ENCODE measurements around the gene TRIM7. TPM values are rescaled to one million over a fixed set of nuclear protein-coding genes. Genes with fewer than 3 reads are reported as not detected.

TRIM7 gene
- total RNA-seq (2014; rRNA removed; shearing (Covaris generic)), result 46.8 and 54.3 TPM in 2 replicates
- polyA plus RNA-seq (2014; cell fraction: nucleus; rRNA removed), result 52.9 and 66.6 TPM in 2 replicates

DNA sequence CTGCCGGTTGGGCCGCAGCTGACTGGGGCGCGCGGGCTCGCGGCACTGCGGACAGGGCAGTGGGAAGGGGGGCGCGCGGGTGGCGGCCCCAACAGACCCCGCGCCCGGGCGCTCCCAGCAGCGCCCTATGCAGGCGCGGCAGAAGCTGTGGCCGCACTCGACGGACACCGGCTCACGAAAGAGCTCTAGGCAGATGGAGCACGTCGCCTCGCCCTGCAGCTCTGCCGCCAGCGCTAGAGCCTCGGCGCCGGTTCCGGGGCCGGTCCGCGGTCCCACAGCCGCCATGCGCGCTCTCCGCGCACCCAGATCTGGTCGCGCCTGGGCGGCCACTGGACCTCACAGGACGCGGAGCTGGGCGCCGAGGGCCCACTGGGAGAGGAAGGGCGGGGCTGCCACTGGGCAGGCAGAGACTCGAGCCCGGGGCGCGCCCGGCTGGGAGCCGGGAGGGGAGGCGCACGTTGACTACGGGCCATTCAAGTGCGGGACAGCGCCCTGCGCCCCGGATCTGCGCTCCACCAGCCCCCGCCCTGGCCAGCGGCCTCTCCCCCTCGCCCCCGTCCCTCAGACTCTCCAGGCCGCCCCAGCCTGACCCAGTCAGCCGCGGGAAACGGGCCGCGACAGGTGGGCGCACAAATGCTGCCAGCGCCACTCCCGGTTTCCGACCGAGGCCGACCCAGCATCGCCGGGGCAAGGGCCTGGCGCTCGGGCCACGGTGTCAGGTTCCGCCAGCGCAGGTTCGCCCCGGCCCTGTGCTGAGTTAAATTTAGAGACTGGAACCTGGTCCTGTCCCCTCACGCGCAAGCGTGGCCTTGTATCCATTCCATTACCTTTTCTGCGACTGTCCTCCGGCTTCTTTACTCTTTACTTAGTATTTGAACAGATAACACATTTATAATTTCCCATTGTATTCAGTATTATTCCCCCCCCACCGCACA is at the start of gene TRIM7:
TSS of gene TRIM7 (minus strand) at position 371 of the 935 bp plus-strand sequence. CDS start at position 285, 86 bp downstream.
- peak; percentile 74 for DNase-seq (ENCODE audit: extremely low read depth, low read depth)

DNA sequence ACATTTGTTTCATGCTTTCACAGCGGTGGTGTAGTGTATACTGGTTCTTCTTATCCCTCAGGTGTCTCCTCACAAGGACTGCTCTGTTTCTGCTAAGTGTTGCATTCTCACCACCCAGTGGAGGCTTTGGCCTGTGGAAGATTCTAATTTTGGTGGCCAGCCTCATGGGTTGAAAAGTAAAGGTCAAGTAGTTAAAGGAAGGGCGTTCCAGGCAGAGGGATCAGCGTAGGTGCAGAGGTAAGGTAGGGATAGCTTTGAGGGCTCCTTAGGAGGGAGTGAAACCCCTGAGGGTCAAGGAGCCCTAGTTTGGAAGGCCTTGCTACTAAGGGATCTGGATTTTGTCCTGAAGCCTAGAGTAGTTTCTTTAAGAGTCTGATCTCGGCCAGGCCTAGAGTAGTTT is 43.3 kb upstream of the TRIM7 start:
- no peak for DNase-seq (ENCODE audit: extremely low read depth, low read depth)

DNA sequence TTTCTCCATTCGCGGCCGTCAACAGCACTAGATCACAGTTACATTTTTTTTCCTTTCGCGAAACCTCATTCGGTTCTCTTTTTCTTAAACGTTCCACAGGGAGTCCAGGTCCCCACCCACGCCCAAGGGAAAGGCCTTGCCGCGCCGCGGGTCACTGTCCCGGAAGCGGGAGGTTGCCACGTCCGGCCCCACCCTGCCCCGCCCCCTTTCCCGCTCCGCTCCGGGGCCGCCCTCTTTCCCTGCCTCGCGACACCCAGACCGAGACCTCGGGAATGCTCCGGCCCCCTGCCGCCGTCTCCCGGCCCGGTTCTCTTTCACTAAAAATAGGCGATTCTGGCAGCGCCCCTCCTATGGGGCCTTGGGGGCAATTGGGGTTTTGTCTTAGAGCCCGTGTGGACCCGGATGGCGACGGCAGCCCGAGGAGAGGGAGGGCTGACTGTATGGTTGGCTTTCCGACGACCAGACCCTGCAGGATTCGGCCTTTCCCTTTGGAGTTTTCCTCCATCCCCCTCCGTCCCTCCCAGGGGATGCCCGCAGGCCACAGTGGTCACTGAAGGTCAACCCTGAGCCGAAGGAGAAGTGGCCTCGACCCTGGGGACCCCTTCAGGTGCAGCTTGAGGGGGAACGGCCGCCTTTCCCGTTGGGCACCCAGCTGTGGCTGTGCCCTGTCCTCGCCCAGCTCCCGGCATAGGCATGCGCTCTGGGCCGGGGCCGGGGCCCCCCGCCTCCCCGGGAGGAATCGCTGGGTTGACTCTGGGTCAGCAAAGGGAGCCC is 41.5 kb upstream of the TRIM7 start:
- peak; percentile 85 for DNase-seq (ENCODE audit: extremely low read depth, low read depth)

GRCh38 chr5:181245427-181246275 is 40.7 kb upstream of the TRIM7 start:
- DNase-seq (ENCODE audit: extremely low read depth, low read depth), result no peak

DNA sequence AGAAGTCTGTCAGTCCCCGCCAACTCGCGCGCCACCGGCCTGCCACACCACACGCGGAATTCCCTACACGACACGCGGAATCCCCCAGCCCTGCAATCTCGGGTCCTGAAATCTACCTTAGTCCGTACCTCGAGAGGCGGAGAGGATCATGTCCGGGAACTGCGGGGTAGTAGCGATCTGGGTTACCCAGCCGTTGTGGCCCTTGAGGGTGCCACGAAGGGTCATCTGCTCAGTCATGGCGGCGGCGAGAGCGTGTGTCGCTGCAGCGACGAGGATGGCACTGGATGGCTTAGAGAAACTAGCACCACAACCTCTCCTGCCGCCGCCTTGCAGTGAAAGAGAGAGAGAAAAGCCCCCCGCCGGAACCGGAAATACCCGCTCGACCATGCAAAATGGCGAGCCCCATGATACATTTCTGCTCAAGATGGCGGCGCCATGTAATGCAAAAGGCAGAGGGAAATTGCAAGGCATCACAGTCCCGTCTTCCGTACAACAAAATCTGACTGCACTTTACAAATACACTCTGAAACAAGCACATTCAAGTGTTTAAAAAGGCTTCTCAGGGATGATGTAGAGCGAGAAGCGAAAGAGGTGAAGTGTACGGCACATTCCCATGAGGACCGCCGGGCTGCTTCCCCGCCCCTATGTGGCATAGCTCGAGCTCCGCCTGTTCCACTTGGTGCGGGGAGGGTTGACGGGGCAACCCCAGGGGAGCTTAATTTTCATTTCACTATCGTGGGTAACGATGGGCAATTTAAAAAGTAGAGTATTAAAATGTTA is 38.8 kb upstream of the TRIM7 start, which contains the start of gene RACK1:
TSS of gene RACK1 (minus strand) at position 343 of the 780 bp plus-strand sequence. CDS start at position 237, 106 bp downstream.
- peak; percentile 89 for DNase-seq (ENCODE audit: extremely low read depth, low read depth)

DNA sequence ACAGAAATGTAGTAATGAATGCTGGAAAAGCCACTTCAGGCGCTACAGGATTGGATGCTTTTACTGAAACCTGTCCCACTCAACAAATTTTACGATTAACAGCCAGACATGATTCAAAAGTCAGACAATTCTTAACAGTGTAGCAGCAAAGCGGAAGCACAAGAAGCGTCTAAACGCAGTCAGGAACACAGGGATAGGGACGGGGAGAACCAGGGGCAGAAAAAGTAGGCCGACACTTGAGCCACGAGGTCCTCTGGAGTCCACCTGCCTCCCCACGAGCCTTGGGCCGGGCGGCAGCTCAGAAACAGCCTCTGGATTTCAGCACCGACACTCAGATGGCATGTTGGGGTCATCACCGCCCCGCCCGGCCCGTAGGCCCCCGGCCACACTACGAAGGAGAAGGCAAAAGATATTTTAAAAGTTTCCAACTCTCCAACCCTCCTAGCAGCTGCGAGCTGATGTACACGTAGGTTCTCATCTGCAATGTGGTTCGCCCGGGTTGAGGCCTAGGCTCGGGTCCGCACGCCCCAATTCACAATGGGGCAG is 38.1 kb upstream of the TRIM7 start:
- DNase-seq (ENCODE audit: extremely low read depth, low read depth), result no peak

- no peak for DNase-seq (ENCODE audit: extremely low read depth, low read depth)
Observed at GRCh38 chr5:181242031-181242451, 37.0 kb upstream of the TRIM7 start.

DNA sequence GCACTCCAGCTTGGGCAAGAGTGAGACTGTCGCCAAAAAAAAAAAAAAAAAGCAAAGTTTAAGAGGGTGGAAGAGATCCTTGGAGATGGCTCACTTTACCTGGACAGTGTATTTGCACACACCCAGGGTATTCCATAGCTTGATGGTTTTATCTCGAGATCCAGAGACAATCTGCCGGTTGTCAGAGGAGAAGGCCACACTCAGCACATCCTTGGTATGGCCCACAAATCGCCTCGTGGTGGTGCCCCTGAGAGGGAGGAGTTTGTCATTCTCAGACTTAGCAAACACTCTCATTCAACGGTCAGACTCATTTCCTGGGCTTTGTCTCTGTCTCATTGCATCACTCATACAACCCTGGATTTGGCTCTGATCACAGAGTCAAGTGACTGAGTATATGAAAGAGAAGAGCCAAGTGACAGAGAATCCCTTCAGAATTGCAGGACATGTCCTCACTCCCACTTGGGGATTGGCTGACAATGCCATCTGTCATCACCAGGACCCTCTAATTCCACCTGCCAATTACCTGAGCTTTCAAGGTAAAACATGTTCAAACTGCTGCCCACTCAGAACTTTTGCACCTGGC is 36.5 kb upstream of the TRIM7 start:
- DNase-seq (ENCODE audit: extremely low read depth, low read depth), result peak; percentile 79

DNA sequence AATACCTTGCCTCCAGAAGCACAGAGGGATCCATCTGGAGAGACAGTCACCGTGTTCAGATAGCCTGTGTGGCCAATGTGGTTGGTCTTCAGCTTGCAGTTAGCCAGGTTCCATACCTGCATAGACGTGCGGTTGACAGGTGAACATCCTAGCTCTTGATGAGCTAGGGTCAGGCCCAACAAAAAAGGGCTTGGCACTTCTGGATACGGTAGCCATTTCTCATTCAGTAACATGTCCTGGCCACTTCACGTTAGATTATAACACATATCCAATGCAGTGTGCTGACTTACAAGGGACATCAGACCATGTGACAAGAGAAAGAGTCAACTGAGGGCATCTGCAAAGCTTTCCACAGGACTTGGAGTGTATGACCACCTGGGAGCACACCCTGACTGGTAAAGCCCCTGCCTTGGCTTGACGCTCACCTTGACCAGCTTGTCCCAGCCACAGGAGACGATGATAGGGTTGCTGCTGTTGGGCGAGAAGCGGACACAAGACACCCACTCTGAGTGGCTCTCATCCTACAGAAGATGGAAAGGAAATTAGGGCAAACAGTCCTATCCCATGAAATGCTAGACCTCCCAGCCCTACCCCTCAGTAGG is 34.2 kb upstream of the TRIM7 start:
- no peak for DNase-seq (ENCODE audit: extremely low read depth, low read depth)

DNA sequence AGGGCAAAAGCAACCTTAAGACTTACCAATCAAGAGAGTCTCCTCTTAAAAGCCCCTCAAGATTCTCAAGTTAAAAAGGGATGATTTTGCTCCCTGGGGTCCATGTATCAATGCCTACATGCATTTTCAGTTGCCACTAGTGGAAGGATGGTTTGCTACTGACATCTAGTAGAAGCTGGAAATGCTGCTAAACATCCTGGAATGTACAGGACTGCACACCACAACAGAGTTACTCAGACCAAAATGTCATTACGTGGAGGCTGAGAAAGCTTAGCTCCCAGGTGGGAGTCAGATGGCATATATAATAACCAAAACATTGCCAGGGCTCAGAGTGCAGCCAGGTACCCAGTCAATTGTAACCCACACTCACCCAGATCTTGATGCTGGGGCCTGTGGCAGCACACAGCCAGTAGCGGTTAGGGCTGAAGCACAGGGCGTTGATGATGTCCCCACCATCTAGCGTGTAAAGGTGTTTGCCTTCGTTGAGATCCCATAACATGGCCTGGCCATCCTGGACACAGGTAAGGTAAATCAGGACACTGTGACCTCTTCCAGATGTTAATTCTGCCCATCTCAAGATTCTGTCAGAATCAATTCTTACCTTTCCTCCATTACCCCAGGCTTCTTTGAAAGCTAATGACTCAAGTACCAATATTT is 32.9 kb upstream of the TRIM7 start:
- DNase-seq (ENCODE audit: extremely low read depth, low read depth), result no peak

- DNase-seq (ENCODE audit: extremely low read depth, low read depth), result no peak
Observed at GRCh38 chr5:181236954-181237641, 32.1 kb upstream of the TRIM7 start.

DNA sequence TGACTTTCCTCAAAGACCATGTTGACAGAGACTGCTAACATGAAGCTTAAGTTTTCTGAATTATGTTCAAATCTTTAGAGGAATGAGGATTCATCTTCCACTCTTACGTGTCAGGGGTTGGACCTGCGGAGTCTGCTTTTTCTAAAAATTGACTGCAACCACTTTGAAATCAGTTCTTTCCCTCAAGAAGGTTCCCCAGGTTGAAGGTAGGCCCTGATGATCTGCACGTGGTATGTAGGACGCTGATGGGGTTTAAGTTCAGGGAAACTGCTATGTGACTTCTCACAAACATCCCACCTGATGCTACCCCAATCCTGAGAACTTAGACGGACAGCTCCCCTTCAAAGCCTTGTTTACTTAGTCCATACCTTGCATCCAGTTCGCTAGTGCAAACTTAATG is 31.5 kb upstream of the TRIM7 start:
- no peak for DNase-seq (ENCODE audit: extremely low read depth, low read depth)

- no peak for DNase-seq (ENCODE audit: extremely low read depth, low read depth)
Observed at GRCh38 chr5:181235689-181236366, 30.8 kb upstream of the TRIM7 start.

- DNase-seq (ENCODE audit: extremely low read depth, low read depth), result no peak
Observed at GRCh38 chr5:181235323-181235688, 30.3 kb upstream of the TRIM7 start.

DNA sequence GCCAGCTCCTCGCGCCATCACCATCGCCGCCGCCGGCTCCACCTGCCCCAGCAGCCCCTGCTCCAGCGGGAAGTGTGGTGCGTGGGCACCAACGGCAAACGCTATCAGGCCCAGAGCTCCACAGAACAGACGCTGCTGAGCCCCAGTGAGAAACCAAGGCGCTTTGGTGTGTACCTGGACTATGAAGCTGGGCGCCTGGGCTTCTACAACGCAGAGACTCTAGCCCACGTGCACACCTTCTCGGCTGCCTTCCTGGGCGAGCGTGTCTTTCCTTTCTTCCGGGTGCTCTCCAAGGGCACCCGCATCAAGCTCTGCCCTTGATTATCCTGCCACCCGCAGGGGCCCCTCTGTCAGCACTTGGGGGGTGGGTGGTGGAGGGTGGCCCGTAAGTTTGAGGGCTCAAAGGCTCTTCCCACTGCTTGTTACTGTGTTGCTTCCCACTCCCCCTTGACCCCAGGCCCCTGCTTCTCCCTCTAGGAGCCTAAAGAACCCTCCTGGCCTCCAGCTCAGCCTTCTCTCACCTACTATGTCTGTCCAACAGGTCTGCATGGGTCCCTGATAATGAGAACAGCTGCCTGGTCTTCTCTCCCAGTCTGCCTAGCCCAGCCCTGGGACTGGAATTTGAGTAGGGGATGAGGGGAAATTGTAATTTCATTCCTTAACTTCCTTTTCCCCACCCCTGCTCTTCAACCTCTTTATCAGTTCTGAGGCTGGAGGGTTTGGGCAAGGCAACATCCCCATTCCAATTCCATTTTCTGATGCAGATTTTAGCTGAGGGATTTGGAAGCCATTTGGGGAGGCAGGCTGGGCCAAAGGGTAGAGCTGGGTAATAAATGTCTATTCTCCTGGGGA is 29.7 kb upstream of the TRIM7 start:
- DNase-seq (ENCODE audit: extremely low read depth, low read depth), result no peak

Measured in NCI-H460 (cell line).